ENCODE results near the gene ARL8A.
A peak's percentile ranks its signal among the peaks of the same experiment; 100 is the strongest.
"Not testable (repeated sequence)": the region's sequence is repeated elsewhere in the genome, so short reads cannot be mapped to it uniquely, and the experiment has no call there.

The ARL8A gene

GRCh38 chr1:202144402-202145067 is at the start of gene ARL8A:
Gene ARL8A, minus strand, starts transcription at chr1:202144737. Its CDS starts 165 bp downstream, at chr1:202144572.
- Histone ChIP-seq H3K27ac (ENCODE audit: low read depth, low read length) (peak within 1 kb of the TSS; percentile 69; the same call in 1 of the 2 replicates), H3K9ac (ENCODE audit: low read length) (peak within 1 kb of the TSS; percentile 88), H3K27me3 (ENCODE audit: control insufficient read depth, insufficient read depth, low read length) (peaks cover 10% of the 10 kb centered on the region), H3K9me3 (ENCODE audit: control insufficient read depth, insufficient read depth, low read depth, low read length) (no peaks in the 10 kb centered on the region), H3K4me3 (ENCODE audit: low read depth, low read length) (peak within 1 kb of the TSS; percentile 79), H3K4me1 (ENCODE audit: control insufficient read depth, insufficient read depth, low read length) (peaks cover 14% of the 10 kb centered on the region), H3K36me3 (ENCODE audit: control insufficient read depth, insufficient read depth, low read length) (no peaks in the 10 kb centered on the region; the same call in 1 of the 2 replicates)

GRCh38 chr1:202194328-202194648 is 49.8 kb upstream of the ARL8A start:
- Histone ChIP-seq H3K4me1 (ENCODE audit: control insufficient read depth, insufficient read depth, low read length) (peaks cover 12% of the 10 kb centered on the region; the same call in 1 of the 2 replicates), H3K27me3 (ENCODE audit: control insufficient read depth, insufficient read depth, low read length) (peaks cover 38% of the 10 kb centered on the region), H3K9ac (ENCODE audit: low read length) (no peak overlapping the region), H3K27ac (ENCODE audit: low read depth, low read length) (no peak overlapping the region), H3K9me3 (ENCODE audit: control insufficient read depth, insufficient read depth, low read depth, low read length) (no peaks in the 10 kb centered on the region), H3K4me3 (ENCODE audit: low read depth, low read length) (peak overlapping the region; percentile 51), H3K36me3 (ENCODE audit: control insufficient read depth, insufficient read depth, low read length) (no peaks in the 10 kb centered on the region)

- Histone ChIP-seq H3K27ac (ENCODE audit: low read depth, low read length) (no peak within 1 kb of the TSS), H3K27me3 (ENCODE audit: control insufficient read depth, insufficient read depth, low read length) (peaks cover 38% of the 10 kb centered on the region), H3K9me3 (ENCODE audit: control insufficient read depth, insufficient read depth, low read depth, low read length) (no peaks in the 10 kb centered on the region), H3K4me1 (ENCODE audit: control insufficient read depth, insufficient read depth, low read length) (peaks cover 16% of the 10 kb centered on the region; the same call in 1 of the 2 replicates), H3K9ac (ENCODE audit: low read length) (no peak within 1 kb of the TSS), H3K4me3 (ENCODE audit: low read depth, low read length) (peak within 1 kb of the TSS; percentile 51), H3K36me3 (ENCODE audit: control insufficient read depth, insufficient read depth, low read length) (no peaks in the 10 kb centered on the region)
Observed at GRCh38 chr1:202193614-202194327, 49.2 kb upstream of the ARL8A start, which contains the start of gene LGR6. Gene LGR6, plus strand, starts transcription at chr1:202193799. Its CDS starts 191 bp downstream, at chr1:202193990.

- Histone ChIP-seq H3K9ac (ENCODE audit: low read length) (no peak overlapping the region), H3K27ac (ENCODE audit: low read depth, low read length) (no peak overlapping the region), H3K36me3 (ENCODE audit: control insufficient read depth, insufficient read depth, low read length) (no peaks in the 10 kb centered on the region), H3K27me3 (ENCODE audit: control insufficient read depth, insufficient read depth, low read length) (peaks cover 38% of the 10 kb centered on the region), H3K9me3 (ENCODE audit: control insufficient read depth, insufficient read depth, low read depth, low read length) (no peaks in the 10 kb centered on the region), H3K4me3 (ENCODE audit: low read depth, low read length) (peak overlapping the region; percentile 51), H3K4me1 (ENCODE audit: control insufficient read depth, insufficient read depth, low read length) (peaks cover 16% of the 10 kb centered on the region; the same call in 1 of the 2 replicates)
Observed at GRCh38 chr1:202192770-202193613, 48.5 kb upstream of the ARL8A start.

GRCh38 chr1:202191391-202191790 is 46.9 kb upstream of the ARL8A start:
- H3K9me3 ChIP-seq (ENCODE audit: control insufficient read depth, insufficient read depth, low read depth, low read length); H3K27ac ChIP-seq (ENCODE audit: low read depth, low read length); H3K36me3 ChIP-seq (ENCODE audit: control insufficient read depth, insufficient read depth, low read length); H3K4me3 ChIP-seq (ENCODE audit: low read depth, low read length); H3K9ac ChIP-seq (ENCODE audit: low read length): not testable (repeated sequence)
- Histone ChIP-seq H3K27me3 (ENCODE audit: control insufficient read depth, insufficient read depth, low read length) (peaks cover 38% of the 10 kb centered on the region), H3K4me1 (ENCODE audit: control insufficient read depth, insufficient read depth, low read length) (peaks cover 16% of the 10 kb centered on the region; the same call in 1 of the 2 replicates)

- peaks cover 18% of the 10 kb centered on the region for H3K4me1 ChIP-seq (ENCODE audit: control insufficient read depth, insufficient read depth, low read length)
- no peak overlapping the region for H3K27ac ChIP-seq (ENCODE audit: low read depth, low read length)
- peaks cover 25% of the 10 kb centered on the region for H3K27me3 ChIP-seq (ENCODE audit: control insufficient read depth, insufficient read depth, low read length)
- H3K9ac ChIP-seq (ENCODE audit: low read length), result no peak overlapping the region
- no peak overlapping the region for H3K4me3 ChIP-seq (ENCODE audit: low read depth, low read length)
- no peaks in the 10 kb centered on the region for H3K9me3 ChIP-seq (ENCODE audit: control insufficient read depth, insufficient read depth, low read depth, low read length)
- H3K36me3 ChIP-seq (ENCODE audit: control insufficient read depth, insufficient read depth, low read length), result no peaks in the 10 kb centered on the region
Observed at GRCh38 chr1:202189918-202190715, 45.6 kb upstream of the ARL8A start.

- Histone ChIP-seq H3K27ac (ENCODE audit: low read depth, low read length) (no peak overlapping the region), H3K27me3 (ENCODE audit: control insufficient read depth, insufficient read depth, low read length) (peaks cover 16% of the 10 kb centered on the region), H3K9ac (ENCODE audit: low read length) (no peak overlapping the region), H3K4me1 (ENCODE audit: control insufficient read depth, insufficient read depth, low read length) (peaks cover 20% of the 10 kb centered on the region), H3K4me3 (ENCODE audit: low read depth, low read length) (no peak overlapping the region), H3K9me3 (ENCODE audit: control insufficient read depth, insufficient read depth, low read depth, low read length) (no peaks in the 10 kb centered on the region), H3K36me3 (ENCODE audit: control insufficient read depth, insufficient read depth, low read length) (no peaks in the 10 kb centered on the region)
Observed at GRCh38 chr1:202189001-202189790, 44.7 kb upstream of the ARL8A start.

GRCh38 chr1:202187697-202188407 is 43.3 kb upstream of the ARL8A start:
- Histone ChIP-seq H3K9me3 (ENCODE audit: control insufficient read depth, insufficient read depth, low read depth, low read length) (no peaks in the 10 kb centered on the region), H3K36me3 (ENCODE audit: control insufficient read depth, insufficient read depth, low read length) (no peaks in the 10 kb centered on the region), H3K4me3 (ENCODE audit: low read depth, low read length) (no peak overlapping the region), H3K4me1 (ENCODE audit: control insufficient read depth, insufficient read depth, low read length) (peaks cover 11% of the 10 kb centered on the region), H3K9ac (ENCODE audit: low read length) (no peak overlapping the region), H3K27ac (ENCODE audit: low read depth, low read length) (no peak overlapping the region), H3K27me3 (ENCODE audit: control insufficient read depth, insufficient read depth, low read length) (peaks cover 3% of the 10 kb centered on the region)

GRCh38 chr1:202187041-202187671 is 42.6 kb upstream of the ARL8A start:
- Histone ChIP-seq H3K4me1 (ENCODE audit: control insufficient read depth, insufficient read depth, low read length) (peaks cover 11% of the 10 kb centered on the region), H3K9ac (ENCODE audit: low read length) (no peak overlapping the region), H3K36me3 (ENCODE audit: control insufficient read depth, insufficient read depth, low read length) (no peaks in the 10 kb centered on the region), H3K9me3 (ENCODE audit: control insufficient read depth, insufficient read depth, low read depth, low read length) (no peaks in the 10 kb centered on the region), H3K4me3 (ENCODE audit: low read depth, low read length) (no peak overlapping the region), H3K27ac (ENCODE audit: low read depth, low read length) (no peak overlapping the region), H3K27me3 (ENCODE audit: control insufficient read depth, insufficient read depth, low read length) (no peaks in the 10 kb centered on the region; the same call in 1 of the 2 replicates)
